T-helper 1 cell treated with Interleukin-12 subunit alpha and Interleukin-12 subunit beta and Interleukin-4 antibody, amounts not matched to agents 30 μg/mL and 1 μg/mL, for 36 hours (primary cell): ENCODE measurements around the gene ULK2.

Experiments used
- H3K27ac Mint-ChIP-seq: one replicate; pipeline ENCODE4 v1.8.0; 2021; ENCODE audit warnings: mild to moderate bottlenecking, mixed read lengths
- H3K27me3 Mint-ChIP-seq: one replicate; pipeline ENCODE4 v1.8.0; 2021; ENCODE audit warnings: low read depth, mixed read lengths
- H3K36me3 Mint-ChIP-seq: one replicate; pipeline ENCODE4 v1.8.0; 2021; ENCODE audit warnings: low read depth, mixed read lengths
- H3K4me1 Mint-ChIP-seq: one replicate; pipeline ENCODE4 v1.8.0; 2021; ENCODE audit warnings: low read depth, mixed read lengths
- H3K4me3 Mint-ChIP-seq: one replicate; pipeline ENCODE4 v1.8.0; 2021; ENCODE audit warnings: mild to moderate bottlenecking, moderate library complexity, mixed read lengths
- H3K9me3 Mint-ChIP-seq: one replicate; pipeline ENCODE4 v1.8.0; 2021; ENCODE audit warnings: mixed read lengths

ULK2 gene

DNA sequence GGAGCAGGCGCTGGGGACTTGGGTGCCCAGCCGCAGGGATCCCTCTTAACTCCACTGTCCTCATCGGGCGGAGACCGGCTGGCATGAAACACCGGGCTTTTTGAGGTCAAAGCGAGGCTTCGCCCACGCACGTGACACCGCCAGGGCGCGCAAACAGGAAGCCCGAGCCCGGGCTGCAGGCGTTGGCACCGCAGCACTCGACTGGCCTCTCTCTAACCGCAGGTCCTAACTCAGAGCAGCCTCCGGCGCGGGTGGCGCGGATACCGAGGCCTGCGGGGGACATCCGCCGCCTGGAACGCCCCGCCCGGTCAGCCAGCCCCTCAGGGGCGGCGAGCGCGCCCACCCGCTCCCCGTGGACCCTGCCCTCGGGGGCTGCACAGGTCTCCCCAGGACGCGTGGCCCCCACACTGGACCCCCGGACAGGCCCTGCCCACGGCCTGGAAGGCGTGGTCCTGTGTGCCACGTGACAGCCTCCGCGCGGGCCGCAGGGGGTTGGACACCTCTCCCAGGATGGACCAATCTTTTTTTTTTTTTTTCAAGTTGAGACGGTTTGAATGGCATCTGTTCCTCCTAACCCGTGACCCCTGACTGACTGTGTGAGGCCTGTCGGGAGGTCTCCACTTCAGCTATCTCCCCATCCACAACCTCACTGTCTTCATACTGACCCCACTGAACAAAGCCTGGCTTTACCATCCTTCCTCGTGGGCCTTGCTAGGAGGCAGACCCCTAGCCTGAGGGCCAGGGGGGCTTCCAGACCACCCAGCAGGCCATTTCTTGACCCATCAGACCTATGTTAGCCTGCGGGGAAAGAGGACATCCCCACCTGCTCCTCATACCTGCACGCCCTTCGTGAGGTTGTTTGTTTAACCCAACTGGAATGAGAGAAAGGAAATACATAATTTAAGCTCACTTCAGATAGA is 143.0 kb downstream of the ULK2 start:
- H3K36me3 Mint-ChIP-seq, result no peaks in the 10 kb centered on the region
- H3K27ac Mint-ChIP-seq, result no peak overlapping the region

DNA sequence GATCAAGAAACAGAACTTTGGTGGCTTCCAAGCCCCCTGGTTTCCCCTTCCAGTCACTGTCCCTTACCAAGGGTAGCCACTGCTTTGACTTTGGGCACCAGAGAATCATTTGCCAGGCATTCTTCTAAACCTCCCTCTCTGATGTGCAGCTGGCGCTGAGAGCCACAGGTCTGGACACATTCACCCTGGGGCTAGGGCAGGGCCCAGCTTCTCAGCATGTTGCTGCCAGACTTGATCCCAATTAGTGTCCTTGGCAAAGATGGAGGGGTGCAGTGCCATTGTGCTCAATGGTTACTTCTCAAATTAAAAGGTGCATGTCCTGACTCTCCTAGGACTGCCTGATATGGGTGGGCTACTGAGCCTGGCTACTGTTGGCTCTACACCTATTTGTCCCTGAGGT is 143.8 kb downstream of the ULK2 start:
- Mint-ChIP-seq H3K36me3 (no peaks in the 10 kb centered on the region), H3K27me3 (peaks cover 15% of the 10 kb centered on the region), H3K9me3 (no peaks in the 10 kb centered on the region), H3K27ac (no peak overlapping the region), H3K4me1 (peaks cover 6% of the 10 kb centered on the region), H3K4me3 (no peak overlapping the region)

More for the DNA sequence above, 143.0 kb downstream of the ULK2 start:
- H3K4me3 Mint-ChIP-seq, result no peak overlapping the region
- no peaks in the 10 kb centered on the region for H3K9me3 Mint-ChIP-seq
- H3K27me3 Mint-ChIP-seq, result peaks cover 15% of the 10 kb centered on the region
- H3K4me1 Mint-ChIP-seq, result peaks cover 6% of the 10 kb centered on the region
